GM12874 (cell line): Measurements from ENCODE around the gene CALCB.

Experiments used
- CTCF ChIP-seq: IDR thresholded peaks from 2 replicates; pipeline ENCODE4 v1.5.1; 2011; ENCODE audit warnings: low read depth, mild to moderate bottlenecking, control low read depth, low read length, moderate library complexity; ENCODE audit not compliant: insufficient read depth

The CALCB gene

GRCh38 chr11:15115686-15116085 lies 42.3 kb downstream of the CALCB start:
- TF ChIP-seq CTCF, result no peak

GRCh38 chr11:15117751-15118150 lies 44.4 kb downstream of the CALCB start:
- TF ChIP-seq CTCF, result no peak

- TF ChIP-seq CTCF, result no peak
Observed at GRCh38 chr11:15118431-15118830, 45.0 kb downstream of the CALCB start.

DNA sequence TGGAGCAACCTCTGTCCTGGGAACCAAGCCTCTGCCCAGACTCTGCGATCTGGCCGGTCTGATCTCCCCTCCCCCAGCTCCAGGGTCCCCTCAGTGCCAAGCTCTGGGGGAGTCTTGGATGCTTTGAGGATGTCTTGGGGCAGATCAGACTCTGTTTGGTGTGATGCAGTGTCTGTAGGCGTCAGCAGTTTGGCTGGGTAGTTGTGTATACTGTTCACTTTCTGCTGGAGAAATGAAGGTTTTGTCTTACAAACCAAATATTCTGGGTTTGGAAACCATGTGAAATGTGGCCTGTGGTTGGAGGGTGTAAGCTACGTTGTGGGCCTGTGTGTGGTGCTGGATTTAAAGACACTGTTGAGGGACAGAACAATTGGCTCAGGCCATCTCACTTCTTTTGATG lies 46.0 kb downstream of the CALCB start:
- no peak for TF ChIP-seq CTCF

GRCh38 chr11:15119826-15120225 lies 46.4 kb downstream of the CALCB start:
- TF ChIP-seq CTCF, result no peak

GRCh38 chr11:15123849-15124248 lies 50.5 kb downstream of the CALCB start:
- no peak for TF ChIP-seq CTCF

- TF ChIP-seq CTCF, result no peak
Observed at GRCh38 chr11:15124528-15124927, 51.1 kb downstream of the CALCB start.

DNA sequence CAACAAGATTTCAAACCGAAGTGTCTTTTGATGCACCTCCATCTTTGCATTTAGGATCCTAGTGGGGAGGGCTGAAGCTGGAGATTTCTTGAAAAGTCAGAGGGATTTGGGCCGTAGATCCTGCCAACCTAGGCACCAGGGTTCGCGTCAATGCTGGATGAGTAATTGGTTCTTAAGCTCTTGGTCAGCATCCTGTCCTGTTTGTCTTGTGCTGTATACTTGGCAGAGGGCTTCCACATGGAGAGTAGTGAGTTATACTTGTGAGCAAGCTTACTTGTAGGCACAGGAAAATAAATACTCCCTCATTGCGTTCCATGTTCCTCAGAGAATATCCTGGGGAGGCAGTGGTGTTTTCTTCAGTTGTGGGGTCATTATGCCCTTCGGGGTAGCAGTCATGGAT lies 53.9 kb downstream of the CALCB start:
- TF ChIP-seq CTCF, result no peak
